Measurements from ENCODE around the gene IPO4. TPM values are rescaled to one million over a fixed set of nuclear protein-coding genes. Genes with fewer than 3 reads are reported as not detected.

The IPO4 gene
- total and polyA plus RNA-seq, 9 of the 15 experiments (the other 6 are each of a cell fraction or from before 2014, with no cell fraction given) = 7.3 to 122 (median 31.8) TPM

DNA sequence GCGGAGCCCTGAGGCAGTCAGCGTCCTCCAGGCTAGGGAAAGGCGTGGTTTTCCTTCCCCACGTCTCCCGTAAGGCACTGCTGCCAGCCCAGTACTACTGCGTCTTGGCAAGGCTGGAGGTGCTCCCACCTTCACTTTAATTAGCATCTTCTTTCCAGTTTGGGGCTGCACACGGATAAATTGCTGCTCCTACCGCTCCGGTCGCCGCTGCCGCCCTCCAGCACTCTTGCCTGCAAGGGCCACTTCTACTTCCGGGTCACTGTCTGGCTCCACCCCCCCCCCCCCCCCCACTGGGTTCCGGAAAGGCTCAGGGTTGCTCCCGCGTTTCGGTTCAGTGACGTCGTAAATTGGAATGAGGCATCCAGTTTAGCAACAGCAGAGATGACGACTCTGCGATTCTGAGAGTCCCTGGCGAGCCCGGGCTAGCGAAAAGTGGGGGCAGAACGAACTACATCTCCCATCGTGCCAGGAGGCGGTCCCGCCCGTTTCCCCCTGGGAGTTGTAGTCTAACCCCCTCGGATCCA lies 43.6 kb upstream of the IPO4 start, which contains the start of gene NEDD8 (continued):
- TF ChIP-seq CLOCK (CRISPR knock-in tag; IDR thresholded peaks at IDR 0.05; ENCODE audit: borderline replicate concordance) (no peak), ZNF778 (CRISPR knock-in tag; IDR thresholded peaks at IDR 0.05) (no peak), SRSF3 (IDR thresholded peaks at IDR 0.05; ENCODE audit: insufficient read depth, low read length) (no peak), RCOR1 (IDR thresholded peaks at IDR 0.05; ENCODE audit: borderline replicate concordance in 1 of 2, low read depth in 2 of 2, low read length in 2 of 2) (no peak), PTBP1 (IDR thresholded peaks at IDR 0.05; ENCODE audit: low read depth, low read length) (no peak), ILF3 (IDR thresholded peaks at IDR 0.05; ENCODE audit: borderline replicate concordance) (no peak), HNRNPL (IDR thresholded peaks at IDR 0.05; ENCODE audit: low read depth, low read length) (no peak), HDAC1 (IDR thresholded peaks at IDR 0.05) (peak in 1 of 2 experiments; percentile 78; a peak in 2 of 4 replicates), ZNF354B (CRISPR knock-in tag; IDR thresholded peaks at IDR 0.05) (no peak), ZNF277 (CRISPR knock-in tag; IDR thresholded peaks at IDR 0.05; ENCODE audit: borderline replicate concordance) (no peak), SOX6 (IDR thresholded peaks at IDR 0.05) (no peak), ARNT (IDR thresholded peaks at IDR 0.05) (no peak), ZNF764 (CRISPR knock-in tag; IDR thresholded peaks at IDR 0.05; ENCODE audit: low read depth) (no peak), SP2 (IDR thresholded peaks at IDR 0.05; ENCODE audit: extremely low read depth, low read depth, low read length, poor library complexity, severe bottlenecking) (no peak), HMG20B (CRISPR knock-in tag; IDR thresholded peaks at IDR 0.05) (no peak), CREM (IDR thresholded peaks at IDR 0.05; ENCODE audit: low read depth) (peak; percentile 77), SMAD3 (CRISPR knock-in tag; conservative IDR thresholded peaks at IDR 0.05) (no peak), PHF20 (IDR thresholded peaks at IDR 0.05; ENCODE audit: partially characterized antibody) (peak; percentile 61), POLR2B (IDR thresholded peaks at IDR 0.05; ENCODE audit: low read depth, partially characterized antibody) (peak; percentile 33), SPI1 (IDR thresholded peaks at IDR 0.05; ENCODE audit: borderline replicate concordance, low read depth, low read length) (no peak), MAFG (tag; conservative IDR thresholded peaks at IDR 0.05) (no peak), ZNF449 (CRISPR knock-in tag; IDR thresholded peaks at IDR 0.05) (no peak)
- TF ChIP-seq, protein P1, sequence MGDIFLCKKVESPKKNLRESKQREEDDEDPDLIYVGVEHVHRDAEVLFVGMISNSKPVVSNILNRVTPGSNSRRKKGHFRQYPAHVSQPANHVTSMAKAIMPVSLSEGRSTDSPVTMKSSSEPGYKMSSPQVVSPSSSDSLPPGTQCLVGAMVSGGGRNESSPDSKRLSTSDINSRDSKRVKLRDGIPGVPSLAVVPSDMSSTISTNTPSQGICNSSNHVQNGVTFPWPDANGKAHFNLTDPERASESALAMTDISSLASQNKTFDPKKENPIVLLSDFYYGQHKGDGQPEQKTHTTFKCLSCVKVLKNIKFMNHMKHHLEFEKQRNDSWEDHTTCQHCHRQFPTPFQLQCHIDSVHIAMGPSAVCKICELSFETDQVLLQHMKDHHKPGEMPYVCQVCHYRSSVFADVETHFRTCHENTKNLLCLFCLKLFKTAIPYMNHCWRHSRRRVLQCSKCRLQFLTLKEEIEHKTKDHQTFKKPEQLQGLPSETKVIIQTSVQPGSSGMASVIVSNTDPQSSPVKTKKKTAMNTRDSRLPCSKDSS (IDR thresholded peaks at IDR 0.05; ENCODE audit: low read depth, partially characterized antibody) = no peak
